Jurkat, Clone E6-1 (cell line): ENCODE results near the gene LANCL2.
"Not testable (repeated sequence)": the region's sequence is repeated elsewhere in the genome, so short reads cannot be mapped to it uniquely, and the experiment has no call there.

Experiments used
- DNase-seq: peaks from one replicate; pipeline ENCODE4 v3.0.0-alpha.2; 2011; ENCODE audit warnings: low read depth, low spot score
- H3K4me3 ChIP-seq: 2 replicates; pipeline ENCODE4 v1.5.1; 2011; ENCODE audit warnings: mild to moderate bottlenecking, low read length, control low read depth, moderate library complexity

LANCL2 gene

DNA sequence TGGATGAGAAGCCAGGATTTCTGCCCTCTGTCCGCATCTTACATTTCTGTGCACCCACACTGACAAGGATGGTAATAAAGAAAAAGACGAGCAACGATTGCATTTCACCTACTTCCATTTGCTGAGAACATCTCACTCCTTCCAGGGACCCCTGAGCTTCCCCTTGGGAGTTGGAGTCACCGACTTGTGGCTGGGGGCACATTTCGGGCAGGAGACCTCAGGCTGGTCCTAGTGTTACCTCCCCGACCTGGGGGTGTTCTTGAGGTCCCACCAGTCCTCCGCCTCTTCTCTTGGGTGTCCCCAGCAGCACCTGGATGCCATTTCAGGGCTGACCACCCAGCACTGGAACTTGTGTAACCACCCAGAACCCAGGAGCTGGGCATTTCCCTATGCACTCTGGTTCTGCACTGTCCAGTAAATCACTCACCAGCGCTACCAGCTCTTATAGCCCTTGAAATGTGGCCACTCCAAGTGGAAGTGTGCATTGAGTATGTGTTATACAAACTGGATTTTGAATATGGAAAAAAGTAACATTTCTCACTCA is 84.9 kb downstream of the LANCL2 start:
- no peak for DNase-seq
- no peak overlapping the region for H3K4me3 ChIP-seq

DNA sequence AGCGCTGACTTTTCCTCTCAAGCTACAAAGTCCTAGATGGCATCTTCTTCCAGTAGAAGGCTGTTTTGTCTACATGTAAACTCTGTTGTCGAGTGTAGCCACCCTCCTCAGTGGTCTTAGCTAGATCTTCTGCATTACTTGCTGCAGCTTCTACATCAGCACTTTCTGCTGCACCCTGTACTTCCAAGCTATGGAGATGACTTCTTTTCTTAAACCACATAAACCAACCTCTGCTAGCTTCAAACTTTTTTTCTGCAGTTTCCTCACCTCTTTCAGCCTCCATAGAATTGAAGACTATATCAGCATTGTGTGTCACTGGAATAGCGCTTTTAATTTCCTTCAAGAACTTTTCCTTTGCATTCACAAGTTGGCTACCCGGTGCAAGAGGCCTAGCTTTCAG is 87.8 kb downstream of the LANCL2 start:
- DNase-seq: no peak
- H3K4me3 ChIP-seq: no peak overlapping the region

DNA sequence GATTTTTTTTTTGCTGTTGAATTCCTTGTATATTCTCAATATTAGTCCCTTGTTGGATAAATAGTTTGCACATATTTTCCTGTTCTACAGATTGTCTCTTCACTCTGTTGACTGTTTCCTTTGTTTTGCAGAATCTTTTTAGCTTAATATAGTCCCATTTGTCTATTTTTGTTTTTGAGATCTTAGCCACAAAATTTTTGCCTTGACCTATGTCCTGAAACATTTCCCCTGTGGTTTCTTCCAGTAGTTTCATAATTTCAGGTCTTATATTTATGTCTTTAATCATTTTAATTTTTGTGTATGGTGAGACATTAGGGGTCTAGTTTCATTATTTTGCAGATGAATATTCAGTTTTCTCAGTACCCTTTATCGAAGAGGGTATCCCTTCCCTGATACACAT is 92.7 kb downstream of the LANCL2 start:
- no peak for DNase-seq

DNA sequence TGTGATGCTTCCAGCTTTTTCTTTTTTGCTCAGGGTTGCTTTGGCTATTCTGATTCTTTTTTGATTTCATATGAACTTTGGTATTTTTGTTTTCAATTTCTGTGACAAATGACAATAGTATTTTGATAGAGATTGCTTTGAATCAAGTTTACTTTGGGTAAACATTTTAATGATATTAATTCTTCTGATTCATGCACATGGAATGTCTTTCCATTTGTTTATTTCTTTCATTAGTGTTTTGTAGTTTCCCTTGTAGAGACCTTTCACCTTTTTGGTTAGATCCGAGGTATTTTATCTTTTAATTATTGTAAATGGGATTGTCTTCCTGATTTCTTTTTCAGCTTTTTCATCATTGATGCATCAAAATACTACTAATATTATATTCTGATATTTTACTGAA is 93.2 kb downstream of the LANCL2 start:
- DNase-seq: no peak
- H3K4me3 ChIP-seq: no peak overlapping the region

More for the DNA sequence above, 92.7 kb downstream of the LANCL2 start:
- H3K4me3 ChIP-seq: no peak overlapping the region

DNA sequence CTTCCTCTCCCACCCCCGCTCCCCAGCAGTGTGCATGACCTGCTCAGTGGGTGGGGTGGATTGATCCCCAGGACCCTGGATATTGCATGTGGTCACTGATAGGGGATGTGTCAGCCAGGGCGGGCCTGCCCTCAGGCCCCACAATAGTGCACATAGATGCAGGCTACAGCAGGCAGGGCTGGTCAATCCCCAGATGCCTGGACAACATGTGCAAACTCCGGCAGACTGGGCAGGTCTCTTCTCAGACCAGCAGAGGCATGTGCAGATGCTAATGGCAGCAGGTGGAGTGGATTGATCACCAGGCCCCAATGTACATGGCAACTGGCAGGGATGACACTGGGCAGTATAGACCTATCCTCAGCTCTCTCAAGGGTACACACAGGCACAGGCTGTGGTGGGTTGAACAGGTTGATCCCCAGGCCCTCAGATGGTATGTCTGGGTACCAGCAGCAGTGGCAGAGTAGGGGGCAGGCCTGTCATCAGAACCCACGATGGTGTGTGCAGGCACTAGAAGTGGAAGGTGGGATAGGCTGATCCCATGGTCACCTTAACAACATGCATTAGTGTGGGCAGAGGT is 98.6 kb downstream of the LANCL2 start:
- DNase-seq: no peak
- H3K4me3 ChIP-seq: no peak overlapping the region

DNA sequence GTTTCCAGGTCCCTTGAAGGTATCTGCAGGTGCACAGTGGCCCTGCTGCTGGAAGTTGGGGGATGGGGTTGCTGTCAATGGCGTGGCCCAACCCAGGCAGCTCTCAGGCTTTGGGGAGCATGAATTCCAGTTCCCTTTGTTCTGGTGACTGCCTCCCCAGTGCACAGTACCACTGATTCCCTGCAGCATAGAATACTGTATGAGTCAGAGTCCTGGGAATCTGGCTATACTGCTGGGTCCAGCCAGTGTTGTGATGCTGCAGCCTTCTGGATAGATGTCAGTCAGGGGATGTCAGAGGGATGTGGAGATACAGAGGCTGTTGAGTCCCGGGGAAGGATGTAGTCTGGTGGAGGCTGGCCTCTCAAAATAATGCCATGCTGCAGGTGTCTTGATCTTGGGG is 99.3 kb downstream of the LANCL2 start:
- no peak overlapping the region for H3K4me3 ChIP-seq
- DNase-seq: no peak

DNA sequence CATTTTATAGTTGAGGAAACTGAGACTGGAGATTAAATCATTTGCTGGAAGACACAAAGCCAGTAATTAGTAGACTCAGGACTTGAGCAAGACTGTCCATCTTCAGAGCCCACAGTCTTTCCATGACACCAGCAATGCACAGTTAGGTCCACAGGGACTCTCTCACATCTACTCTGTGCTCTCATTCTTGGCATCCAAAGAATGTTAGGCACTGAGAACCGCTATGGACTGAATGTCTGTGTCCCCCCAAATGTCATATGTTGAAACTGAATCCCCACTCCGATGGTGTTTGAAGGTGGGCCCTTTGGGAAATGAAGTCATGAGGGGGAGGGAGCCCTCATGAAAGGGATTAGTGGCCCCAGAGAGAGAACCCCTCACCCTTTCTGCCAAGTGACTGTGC is 100.6 kb downstream of the LANCL2 start:
- H3K4me3 ChIP-seq: no peak overlapping the region
- no peak for DNase-seq

DNA sequence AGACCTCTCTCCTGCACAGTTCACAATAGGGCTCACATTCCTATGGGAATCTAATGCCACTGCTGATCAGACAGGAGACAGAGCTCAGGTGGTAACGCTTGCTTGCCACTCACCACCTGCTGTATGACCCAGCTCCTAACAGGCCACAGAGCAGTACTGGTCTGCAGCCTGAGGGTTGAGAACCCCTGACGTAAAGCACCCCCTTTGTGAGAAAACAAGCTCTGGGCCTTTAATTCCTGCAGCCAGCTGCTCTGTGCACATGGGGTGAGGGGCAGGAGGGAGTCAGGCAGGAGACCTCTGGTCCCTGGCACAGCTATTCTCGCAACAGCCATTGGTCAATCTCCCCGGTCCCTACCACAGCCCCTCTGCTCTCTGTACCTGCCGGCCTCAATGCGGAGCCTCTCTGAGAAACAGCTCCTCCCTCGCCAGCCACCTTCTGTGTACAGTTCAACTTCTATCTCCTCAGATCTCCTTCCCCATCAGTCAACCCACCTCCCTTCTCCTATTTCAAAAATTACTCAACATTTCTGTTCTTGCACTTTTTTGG is 102.0 kb downstream of the LANCL2 start:
- no peak for DNase-seq
- H3K4me3 ChIP-seq: no peak overlapping the region

DNA sequence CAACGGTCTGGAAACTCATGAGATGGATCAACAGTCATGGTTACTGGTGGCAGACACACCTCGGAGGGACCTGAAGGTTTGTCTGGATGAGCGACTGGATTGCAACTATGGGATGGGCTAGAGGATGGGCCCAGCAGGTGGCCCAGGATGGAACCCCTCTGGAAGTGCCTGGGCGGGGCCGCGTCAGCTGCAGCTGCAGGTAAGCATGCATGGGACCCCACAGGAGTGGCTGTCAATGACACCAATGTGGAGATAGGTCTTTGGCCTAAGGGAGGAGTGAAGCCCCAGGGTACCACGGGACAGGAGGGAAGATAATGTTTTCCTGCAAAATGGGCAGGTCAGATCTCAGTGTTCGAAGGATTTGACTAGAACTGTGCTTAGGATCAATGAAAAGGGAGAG is 103.4 kb downstream of the LANCL2 start:
- H3K4me3 ChIP-seq: no peak overlapping the region
- no peak for DNase-seq

DNA sequence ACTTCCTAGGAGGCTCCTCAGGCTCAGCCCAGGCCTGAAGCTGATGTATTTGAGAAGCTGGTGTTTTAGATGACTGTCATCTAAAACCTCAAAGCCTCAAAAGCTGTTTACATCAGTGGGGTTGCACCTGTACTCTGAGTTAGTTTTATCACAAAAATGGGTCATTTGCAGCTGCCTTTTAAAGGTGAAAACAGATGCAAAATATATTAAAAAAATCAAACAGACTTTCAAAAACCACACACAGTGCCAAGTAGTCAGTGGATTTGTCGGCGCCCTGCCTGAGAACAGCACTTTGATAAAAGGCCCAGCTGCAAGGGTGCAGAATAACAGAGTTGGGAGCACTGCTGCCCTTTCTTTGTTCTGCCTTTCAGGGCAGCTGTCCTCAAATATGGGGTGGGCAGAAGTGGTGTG is 104.1 kb downstream of the LANCL2 start:
- no peak overlapping the region for H3K4me3 ChIP-seq
- peak; percentile 97 for DNase-seq

DNA sequence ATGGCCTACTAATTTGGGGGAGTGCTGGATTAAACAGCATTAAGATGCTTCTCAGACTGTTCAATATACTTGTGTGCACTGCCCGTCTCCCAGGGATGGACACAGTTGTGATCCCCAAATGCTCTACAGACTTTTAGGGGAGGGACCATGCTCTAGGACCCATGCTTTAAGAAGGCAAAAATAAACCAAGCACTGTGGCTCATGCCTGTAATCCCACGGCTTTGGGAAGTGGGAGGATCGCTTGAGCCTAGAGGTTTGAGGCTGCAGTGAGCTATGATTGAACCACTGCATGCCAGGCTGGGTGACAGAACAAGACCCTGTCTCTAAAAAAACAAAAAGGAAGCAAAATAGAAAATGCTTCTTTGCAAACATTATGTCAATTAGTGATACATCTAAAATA is 104.6 kb downstream of the LANCL2 start:
- peak; percentile 8 for DNase-seq

DNA sequence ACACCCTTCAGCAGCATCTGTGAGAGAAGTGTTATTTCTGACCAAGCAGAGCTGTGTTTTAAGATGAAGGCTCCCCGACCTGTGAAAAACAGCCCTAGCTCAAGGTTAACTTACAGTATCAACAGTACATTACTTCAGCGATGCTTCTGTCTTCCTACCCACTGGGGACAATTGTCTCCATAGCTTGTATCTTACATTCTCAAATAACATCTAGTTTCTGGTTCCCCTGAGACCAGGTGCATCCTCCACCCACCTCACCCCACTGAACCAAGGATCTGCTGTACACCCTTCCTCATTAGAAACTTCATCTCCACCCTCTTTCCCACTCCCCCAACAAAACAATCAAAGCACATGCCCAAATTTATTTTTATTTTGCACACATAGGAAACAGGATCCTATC is 105.1 kb downstream of the LANCL2 start:
- peak; percentile 49 for DNase-seq
- no peak overlapping the region for H3K4me3 ChIP-seq

More for the DNA sequence above, 104.6 kb downstream of the LANCL2 start:
- no peak overlapping the region for H3K4me3 ChIP-seq

DNA sequence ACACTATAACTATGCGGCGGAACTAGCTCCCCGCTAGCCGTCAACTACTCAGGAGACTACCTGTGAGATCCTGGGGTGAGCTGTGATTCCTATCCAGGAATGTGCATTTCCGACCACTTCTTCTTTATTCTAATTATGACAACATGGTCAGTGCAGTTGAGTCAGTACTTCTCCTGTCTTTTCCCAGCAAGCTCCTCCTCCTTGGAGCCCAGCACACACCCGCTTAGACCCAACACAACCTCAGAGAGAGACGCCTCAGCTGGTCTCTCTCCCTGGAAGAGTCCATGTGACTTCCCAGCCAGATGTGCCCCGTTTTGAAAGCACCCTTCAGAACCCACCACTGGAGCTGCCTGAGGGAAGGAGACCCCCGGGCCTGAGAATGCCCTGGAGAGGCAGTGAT is 106.5 kb downstream of the LANCL2 start:
- not testable (repeated sequence) for DNase-seq, H3K4me3 ChIP-seq

DNA sequence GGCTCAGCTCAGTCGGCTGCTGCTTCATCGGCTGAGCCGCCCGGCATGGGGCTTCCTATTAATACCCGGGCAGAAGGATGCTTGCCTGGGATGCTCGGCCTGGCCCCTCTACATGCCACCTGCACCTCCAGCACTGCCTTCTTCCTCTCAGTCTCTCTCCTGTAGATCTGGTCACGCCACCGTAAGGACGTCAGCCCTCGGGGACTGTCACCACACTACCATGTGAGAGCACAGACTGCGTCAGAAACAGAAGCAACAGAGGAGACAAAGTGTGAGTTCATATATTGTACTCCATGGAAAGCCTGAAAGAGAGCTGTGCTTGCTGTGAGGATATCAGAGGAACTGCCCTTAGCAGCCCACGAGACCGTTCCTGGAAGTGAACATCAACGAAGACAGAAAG is 107.3 kb downstream of the LANCL2 start:
- not testable (repeated sequence) for H3K4me3 ChIP-seq, DNase-seq

DNA sequence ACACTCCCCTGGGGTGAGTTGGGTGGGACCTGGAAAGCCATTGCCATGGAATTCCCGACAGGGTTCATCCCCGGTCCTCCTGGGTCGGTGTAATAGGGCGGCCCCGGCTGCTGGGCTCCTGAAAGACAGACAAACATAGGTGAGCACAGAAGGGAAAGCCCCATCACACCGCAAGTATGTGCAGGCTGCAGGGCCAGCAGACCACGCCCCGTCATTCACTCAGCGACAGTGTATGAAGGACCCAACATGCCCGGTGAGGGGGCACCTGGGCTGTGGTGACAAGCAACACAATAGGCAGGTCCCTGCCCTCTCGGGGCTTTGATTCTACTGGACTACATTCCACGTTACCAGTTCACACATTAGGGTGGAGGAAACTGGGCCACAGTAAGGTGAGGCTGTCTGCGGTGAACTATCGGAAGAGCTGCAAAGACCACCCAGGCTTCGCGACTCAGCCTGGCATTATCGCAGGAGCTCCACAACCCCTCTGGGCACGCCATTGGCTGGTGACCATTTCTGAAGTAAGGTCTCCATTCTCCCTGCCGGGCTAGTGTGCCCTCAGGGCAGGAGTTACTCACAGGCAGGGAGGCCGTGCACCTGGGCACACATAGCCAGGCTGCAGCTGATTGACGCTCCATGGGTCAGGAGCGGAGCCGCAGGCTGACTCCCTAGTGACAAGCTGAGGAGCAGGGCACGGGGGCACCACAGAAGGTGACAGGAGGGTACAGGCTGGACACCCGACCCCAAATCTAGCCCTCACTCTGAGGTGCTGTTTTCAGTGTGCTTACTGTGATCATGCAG is 108.0 kb downstream of the LANCL2 start:
- no peak for DNase-seq
- no peak overlapping the region for H3K4me3 ChIP-seq

DNA sequence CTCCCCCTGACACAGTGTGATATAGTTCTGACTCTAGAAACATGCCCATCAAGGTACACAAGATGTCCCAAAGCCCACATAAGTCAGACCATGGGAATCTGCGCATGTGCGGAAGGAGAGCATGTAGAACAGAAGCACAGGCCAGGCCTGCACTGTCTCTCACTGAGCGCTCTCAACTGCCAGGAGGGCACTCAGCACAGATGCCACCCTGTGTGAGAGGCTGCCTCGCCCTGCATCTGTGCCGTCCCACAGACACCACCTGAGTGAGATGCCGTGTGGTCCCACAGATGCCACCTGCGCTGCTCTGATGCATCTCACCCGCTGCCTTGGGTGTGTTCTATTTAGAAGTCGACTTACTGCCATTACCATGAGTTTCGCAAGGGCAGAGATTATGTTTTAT is 108.8 kb downstream of the LANCL2 start:
- no peak overlapping the region for H3K4me3 ChIP-seq
- DNase-seq: no peak

DNA sequence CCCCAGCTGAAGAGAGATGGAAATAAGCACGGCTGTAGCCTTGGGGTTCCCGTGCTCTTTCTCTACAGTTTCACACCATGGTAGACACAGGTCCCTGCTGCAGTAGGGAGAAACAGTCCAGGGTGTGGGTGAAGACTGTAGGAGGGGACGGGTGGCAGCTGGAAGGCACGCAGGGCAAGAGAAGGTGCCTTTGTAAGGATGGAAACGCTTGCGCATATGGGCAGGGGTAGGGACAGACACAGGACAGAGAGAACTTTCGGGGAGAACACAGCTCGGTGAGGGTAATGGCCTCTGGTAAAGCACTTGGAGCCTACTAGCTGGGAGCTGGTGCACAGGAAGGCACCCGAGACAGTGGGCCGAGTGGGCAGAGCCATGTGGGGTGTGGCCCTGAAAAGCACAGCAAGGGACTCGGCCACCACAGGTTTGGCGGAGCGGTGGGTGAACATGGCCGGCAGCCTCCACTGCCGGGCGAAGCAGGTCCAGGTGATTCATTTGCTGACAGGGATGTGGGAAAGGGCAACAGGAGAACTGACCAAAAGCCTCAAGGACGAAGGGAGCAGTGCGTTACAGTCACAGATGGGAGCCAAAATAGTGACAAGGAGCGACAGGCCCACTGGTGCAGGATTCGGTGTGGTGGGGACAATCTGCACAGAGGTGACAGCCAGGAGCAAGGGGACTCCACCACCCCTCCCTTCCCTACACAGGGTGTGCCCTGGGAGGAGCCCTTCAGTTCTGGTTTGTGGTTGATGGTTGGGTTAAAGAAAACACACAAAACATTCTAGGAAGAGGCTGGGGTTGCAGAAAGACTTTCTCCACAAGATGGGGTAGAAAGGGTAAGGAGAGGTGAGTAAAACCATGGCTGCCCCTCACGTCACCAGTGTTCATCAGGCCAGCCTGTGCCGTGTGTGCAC is 110.1 kb downstream of the LANCL2 start:
- peak; percentile 72 for DNase-seq
- H3K4me3 ChIP-seq: no peak overlapping the region

DNA sequence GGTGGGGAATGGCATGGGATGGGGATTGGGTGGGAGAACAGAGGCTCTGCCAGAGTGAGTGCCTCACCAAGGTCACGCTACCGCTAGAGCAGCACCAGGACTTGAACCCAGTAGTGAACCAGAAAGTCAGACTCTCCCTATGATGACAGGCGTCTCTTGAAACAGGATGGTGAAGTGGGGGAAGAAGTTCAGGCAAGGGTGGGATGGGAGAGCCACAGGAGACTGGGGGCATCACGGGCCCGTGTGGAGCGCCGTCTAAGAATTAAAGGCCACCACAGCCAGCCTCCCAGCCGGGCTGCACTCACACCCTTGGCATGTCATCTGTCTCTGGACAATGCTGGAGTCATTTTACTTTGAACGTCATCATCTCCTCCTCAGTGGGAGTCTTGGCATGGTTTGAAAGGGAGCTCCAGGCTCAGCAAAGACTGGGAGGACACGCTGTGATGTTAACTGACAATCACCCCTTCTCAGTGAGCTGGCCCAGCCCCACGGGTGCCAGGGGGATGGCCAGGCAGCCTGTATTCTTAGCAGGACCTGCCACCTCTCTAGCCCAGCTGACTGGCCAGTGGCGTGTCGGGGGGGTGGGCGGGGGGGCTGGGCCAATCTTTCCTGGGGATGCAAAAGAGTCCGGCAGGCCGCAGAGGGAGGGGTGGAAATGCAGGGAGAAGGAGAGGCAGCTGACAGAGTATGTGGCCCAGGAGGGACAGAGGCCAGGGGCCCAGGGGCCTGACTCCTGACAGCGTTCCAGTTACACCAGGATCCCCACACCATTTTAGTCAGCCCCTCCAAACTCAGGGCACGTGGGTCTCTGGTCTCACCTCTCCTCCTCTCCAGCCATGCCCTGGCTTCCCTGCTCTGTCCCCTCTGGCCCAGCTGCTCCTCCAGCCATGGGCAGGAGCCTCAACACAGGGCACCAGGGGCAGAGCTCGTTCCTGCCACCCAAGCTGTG is 111.0 kb downstream of the LANCL2 start:
- DNase-seq: no peak
- no peak overlapping the region for H3K4me3 ChIP-seq
